HepG2 (cell line): ENCODE measurements around the gene HDLBP. TPM values are rescaled to one million over a fixed set of nuclear protein-coding genes. Genes with fewer than 3 reads are reported as not detected.
A peak's percentile ranks its signal among the peaks of the same experiment; 100 is the strongest.

Experiments used
- DNMT3B ChIP-seq: conservative IDR thresholded peaks from 2 replicates; pipeline ENCODE4 v1.6.1; 2016; ENCODE audit warnings: missing biosample characterization, control low read depth
- DPF2 ChIP-seq: sonication (generic); formaldehyde crosslinking; IDR thresholded peaks from 2 replicates; pipeline ENCODE4 v1.4.0; 2020; ENCODE audit warnings: mild to moderate bottlenecking, low read depth, missing genetic modification reagents, borderline replicate concordance
- GPN1 ChIP-seq: sonication (generic); formaldehyde crosslinking; IDR thresholded peaks from 2 replicates; pipeline ENCODE4 v1.5.1; 2020; ENCODE audit warnings: missing genetic modification reagents, borderline replicate concordance
- HDAC1 ChIP-seq: sonication (generic); formaldehyde crosslinking; IDR thresholded peaks from 2 replicates; pipeline ENCODE4 v1.5.1; 2020; ENCODE audit warnings: mild to moderate bottlenecking, missing genetic modification reagents
- HNF4G ChIP-seq, 2 experiments: sonication (generic) in 1 of 2; formaldehyde crosslinking in 1 of 2; IDR thresholded peaks; 2 replicates each; pipeline versions ENCODE4 v1.4.0 to v1.6.1; 2011 to 2020; ENCODE audit warnings: borderline replicate concordance in 2 of 2, low read depth in 2 of 2, mild to moderate bottlenecking in 2 of 2, low read length in 1 of 2, missing genetic modification reagents in 1 of 2, moderate library complexity in 1 of 2
- KLF6 ChIP-seq: IDR thresholded peaks from 2 replicates; pipeline ENCODE4 v1.8.0; 2016; ENCODE audit warnings: missing biosample characterization, missing genetic modification reagents
- MXD1 ChIP-seq: sonication (generic); formaldehyde crosslinking; IDR thresholded peaks from 2 replicates; pipeline ENCODE4 v1.4.0; 2020; ENCODE audit warnings: mild to moderate bottlenecking, missing genetic modification reagents
- NFYB ChIP-seq: sonication (generic); formaldehyde crosslinking; IDR thresholded peaks from 2 replicates; pipeline ENCODE4 v1.4.0; 2020; ENCODE audit warnings: missing genetic modification reagents
- PRPF4 ChIP-seq: fragments of 200-400 bp; formaldehyde crosslinking; IDR thresholded peaks from 2 replicates; pipeline ENCODE4 v1.6.1; 2016; ENCODE audit warnings: low read length, low read depth; ENCODE audit not compliant: poor library complexity, severe bottlenecking
- SKI ChIP-seq: fragments of 450-650 bp; IDR thresholded peaks from one replicate; pipeline ENCODE4 v1.6.1; 2018; ENCODE audit warnings: mild to moderate bottlenecking; ENCODE audit not compliant: partially characterized antibody
- SRSF4 ChIP-seq: fragments of 200-400 bp; formaldehyde crosslinking; IDR thresholded peaks from one replicate; pipeline ENCODE4 v1.6.1; 2018; ENCODE audit warnings: mild to moderate bottlenecking, low read depth, low read length, moderate library complexity; ENCODE audit not compliant: poor library complexity, severe bottlenecking
- TEAD2 ChIP-seq: sonication (generic); formaldehyde crosslinking; IDR thresholded peaks from 2 replicates; pipeline ENCODE4 v1.9.0; 2021; ENCODE audit warnings: missing genetic modification reagents
- WIZ ChIP-seq: sonication (generic); formaldehyde crosslinking; IDR thresholded peaks from 2 replicates; pipeline ENCODE4 v1.5.1; 2020; ENCODE audit warnings: mild to moderate bottlenecking, missing genetic modification reagents
- XBP1 ChIP-seq: sonication (generic); formaldehyde crosslinking; IDR thresholded peaks from 2 replicates; pipeline ENCODE4 v1.5.0; 2020; ENCODE audit warnings: missing genetic modification reagents
- ZBTB43 ChIP-seq: sonication (generic); formaldehyde crosslinking; conservative IDR thresholded peaks from 2 replicates; pipeline ENCODE4 v1.4.0; 2020; ENCODE audit warnings: missing genetic modification reagents
- ZBTB46 ChIP-seq: sonication (generic); formaldehyde crosslinking; IDR thresholded peaks from 2 replicates; pipeline ENCODE4 v1.4.0; 2020; ENCODE audit warnings: mild to moderate bottlenecking, missing genetic modification reagents, borderline replicate concordance
- ZFX ChIP-seq: sonication (generic); formaldehyde crosslinking; IDR thresholded peaks from 2 replicates; pipeline ENCODE4 v1.4.0; 2020; ENCODE audit warnings: mild to moderate bottlenecking, low read depth, missing genetic modification reagents, moderate library complexity
- ZMYM2 ChIP-seq: sonication (generic); formaldehyde crosslinking; IDR thresholded peaks from 2 replicates; pipeline ENCODE4 v1.8.0; 2022; ENCODE audit warnings: mild to moderate bottlenecking, missing genetic modification reagents
- ZNF232 ChIP-seq: sonication (generic); formaldehyde crosslinking; IDR thresholded peaks from 2 replicates; pipeline ENCODE4 v1.4.0; 2020; ENCODE audit warnings: missing genetic modification reagents, borderline replicate concordance
- ZNF343 ChIP-seq: sonication (generic); formaldehyde crosslinking; IDR thresholded peaks from 2 replicates; pipeline ENCODE4 v1.4.0; 2020; ENCODE audit warnings: mild to moderate bottlenecking, missing genetic modification reagents
- ZNF512 ChIP-seq: sonication (generic); formaldehyde crosslinking; IDR thresholded peaks from 2 replicates; pipeline ENCODE4 v1.4.0; 2020; ENCODE audit warnings: mild to moderate bottlenecking, missing genetic modification reagents
- ZNF619 ChIP-seq: sonication (generic); formaldehyde crosslinking; IDR thresholded peaks from 2 replicates; pipeline ENCODE4 v1.4.0; 2020; ENCODE audit warnings: mild to moderate bottlenecking, missing genetic modification reagents
- ZNF724P ChIP-seq: sonication (generic); formaldehyde crosslinking; IDR thresholded peaks from 2 replicates; pipeline ENCODE4 v1.8.0; 2022; ENCODE audit warnings: missing genetic modification reagents, borderline replicate concordance
- ZNF790 ChIP-seq: sonication (generic); formaldehyde crosslinking; IDR thresholded peaks from 2 replicates; pipeline ENCODE4 v1.8.0; 2022; ENCODE audit warnings: missing genetic modification reagents, mild to moderate bottlenecking, borderline replicate concordance
- ZSCAN22 ChIP-seq: sonication (generic); formaldehyde crosslinking; IDR thresholded peaks from 2 replicates; pipeline ENCODE4 v1.4.0; 2020; ENCODE audit warnings: mild to moderate bottlenecking, missing genetic modification reagents
- polyA plus RNA-seq, 8 experiments: library from polyadenylated mRNA; depleted of rRNA in 3 of 8; stranded (reverse) in 7 of 8; unstranded in 1 of 8; fragments of >200 nt; fragmentation: Illumina TruSeq in 4 of 8; extraction: Trizol in 4 of 8; gene quantifications; 2 replicates each; pipeline versions ENCODE4 v1.2.1 to v1.2.3, GENCODE V29; 2011 to 2016; ENCODE audit warnings: low read depth in 4 of 8, missing spikeins in 1 of 8, mixed read lengths in 1 of 8; ENCODE audit not compliant: insufficient read depth in 1 of 8
- total RNA-seq, 5 experiments: library from RNA; depleted of rRNA; stranded (reverse); fragments of >200 nt; fragmentation: Illumina TruSeq; extraction: Trizol; gene quantifications; 2 replicates each; pipeline ENCODE4 v1.2.3, GENCODE V29; 2016; ENCODE audit warnings: low read depth in 1 of 5

Gene HDLBP
- total and polyA plus RNA-seq, 2 of the 13 experiments (the other 11 are each of a cell fraction or from before 2014, with no cell fraction given): 464 to 707 TPM

- TF ChIP-seq SRSF4: no peak
- peak; percentile 98 for TF ChIP-seq ZFX (CRISPR knock-in tag)
- TF ChIP-seq ZNF343 (CRISPR knock-in tag): 0 out of 2 replicates have a peak, but pooled peaks have one; percentile 52
- TF ChIP-seq GPN1: no peak
- TF ChIP-seq NFYB (CRISPR knock-in tag): peak; percentile 75
- TF ChIP-seq ZNF790 (CRISPR knock-in tag): peak; percentile 66; the same call in 1 of the 2 replicates
- TF ChIP-seq HDAC1 (CRISPR knock-in tag): peak; percentile 90
- no peak for TF ChIP-seq ZMYM2 (CRISPR knock-in tag)
- no peak for TF ChIP-seq ZBTB46 (CRISPR knock-in tag)
- no peak for TF ChIP-seq ZNF232 (CRISPR knock-in tag)
- 0 out of 2 replicates have a peak, but pooled peaks have one; percentile 42 for TF ChIP-seq ZBTB43 (CRISPR knock-in tag)
- no peak for TF ChIP-seq XBP1 (CRISPR knock-in tag)
- TF ChIP-seq TEAD2: no peak
- TF ChIP-seq ZNF619 (CRISPR knock-in tag): no peak
- TF ChIP-seq HNF4G (IDR thresholded peaks at IDR 0.05; ENCODE audit: borderline replicate concordance, low read depth, low read length): no peak
- TF ChIP-seq HNF4G (CRISPR knock-in tag; IDR thresholded peaks at IDR 0.05; ENCODE audit: borderline replicate concordance, low read depth): no peak
- TF ChIP-seq MXD1 (CRISPR knock-in tag): peak; percentile 81
- TF ChIP-seq ZNF512 (CRISPR knock-in tag): no peak
- TF ChIP-seq DPF2 (CRISPR knock-in tag): no peak
- no peak for TF ChIP-seq ZSCAN22 (CRISPR knock-in tag)
- no peak for TF ChIP-seq WIZ (CRISPR knock-in tag)
- TF ChIP-seq DNMT3B (CRISPR knock-in tag): no peak; the same call in 1 of the 2 replicates
- peak; percentile 75; the same call in 1 of the 2 replicates for TF ChIP-seq ZNF724P (CRISPR knock-in tag)
- TF ChIP-seq KLF6 (CRISPR knock-in tag): peak; percentile 89
- TF ChIP-seq PRPF4: no peak
- TF ChIP-seq SKI: peak; percentile 84
Observed at GRCh38 chr2:241355983-241356870, 40.8 kb upstream of the HDLBP start, which contains the start of gene FARP2 (continued).
